Measurements from ENCODE around the gene SORCS2.

The SORCS2 gene

DNA sequence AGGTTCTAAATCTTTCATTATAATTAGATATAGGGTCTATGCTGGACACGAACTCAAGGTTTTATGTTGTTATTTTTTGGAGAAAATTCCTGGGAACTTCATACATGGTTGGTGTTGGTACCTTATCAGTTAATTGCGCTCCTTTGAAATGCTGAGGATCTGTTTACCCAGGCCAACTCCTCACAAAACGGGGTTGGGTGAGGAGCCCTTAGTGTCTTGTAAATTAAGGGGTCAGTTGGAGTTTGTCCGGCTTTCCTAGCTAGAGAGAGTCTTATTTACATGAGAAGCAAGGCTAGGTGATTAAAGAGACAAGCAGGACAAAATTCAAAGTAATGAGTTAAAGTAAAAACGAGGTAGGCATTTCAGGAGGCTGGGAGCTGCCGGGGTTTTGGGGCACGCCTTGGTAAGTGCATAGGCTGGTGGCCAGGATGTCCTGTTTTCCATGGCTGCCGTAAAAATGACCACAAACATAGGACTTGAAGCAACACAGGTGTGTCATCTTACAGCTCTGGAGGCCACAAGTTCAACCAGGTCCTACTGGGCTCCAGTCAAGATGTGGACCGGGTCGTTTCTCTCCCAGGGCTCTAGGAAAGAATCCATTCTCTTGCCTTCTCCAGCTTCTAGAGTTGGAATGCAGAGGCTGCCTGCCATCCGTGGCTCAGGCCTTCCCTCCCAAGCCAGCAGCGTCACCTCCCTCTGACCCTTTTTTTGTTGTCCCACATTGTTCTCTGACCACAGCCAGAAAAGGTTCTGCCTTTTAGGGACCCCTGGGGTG is 222.6 kb downstream of the SORCS2 start:
- no peak overlapping the region for H3K4me3 ChIP-seq
- DNase-seq (ENCODE audit: low spot score): peak; percentile 33
- TF ChIP-seq, protein P1, sequence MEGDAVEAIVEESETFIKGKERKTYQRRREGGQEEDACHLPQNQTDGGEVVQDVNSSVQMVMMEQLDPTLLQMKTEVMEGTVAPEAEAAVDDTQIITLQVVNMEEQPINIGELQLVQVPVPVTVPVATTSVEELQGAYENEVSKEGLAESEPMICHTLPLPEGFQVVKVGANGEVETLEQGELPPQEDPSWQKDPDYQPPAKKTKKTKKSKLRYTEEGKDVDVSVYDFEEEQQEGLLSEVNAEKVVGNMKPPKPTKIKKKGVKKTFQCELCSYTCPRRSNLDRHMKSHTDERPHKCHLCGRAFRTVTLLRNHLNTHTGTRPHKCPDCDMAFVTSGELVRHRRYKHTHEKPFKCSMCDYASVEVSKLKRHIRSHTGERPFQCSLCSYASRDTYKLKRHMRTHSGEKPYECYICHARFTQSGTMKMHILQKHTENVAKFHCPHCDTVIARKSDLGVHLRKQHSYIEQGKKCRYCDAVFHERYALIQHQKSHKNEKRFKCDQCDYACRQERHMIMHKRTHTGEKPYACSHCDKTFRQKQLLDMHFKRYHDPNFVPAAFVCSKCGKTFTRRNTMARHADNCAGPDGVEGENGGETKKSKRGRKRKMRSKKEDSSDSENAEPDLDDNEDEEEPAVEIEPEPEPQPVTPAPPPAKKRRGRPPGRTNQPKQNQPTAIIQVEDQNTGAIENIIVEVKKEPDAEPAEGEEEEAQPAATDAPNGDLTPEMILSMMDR (IDR thresholded peaks at IDR 0.05): no peak
- H3K27ac ChIP-seq: no peak overlapping the region

DNA sequence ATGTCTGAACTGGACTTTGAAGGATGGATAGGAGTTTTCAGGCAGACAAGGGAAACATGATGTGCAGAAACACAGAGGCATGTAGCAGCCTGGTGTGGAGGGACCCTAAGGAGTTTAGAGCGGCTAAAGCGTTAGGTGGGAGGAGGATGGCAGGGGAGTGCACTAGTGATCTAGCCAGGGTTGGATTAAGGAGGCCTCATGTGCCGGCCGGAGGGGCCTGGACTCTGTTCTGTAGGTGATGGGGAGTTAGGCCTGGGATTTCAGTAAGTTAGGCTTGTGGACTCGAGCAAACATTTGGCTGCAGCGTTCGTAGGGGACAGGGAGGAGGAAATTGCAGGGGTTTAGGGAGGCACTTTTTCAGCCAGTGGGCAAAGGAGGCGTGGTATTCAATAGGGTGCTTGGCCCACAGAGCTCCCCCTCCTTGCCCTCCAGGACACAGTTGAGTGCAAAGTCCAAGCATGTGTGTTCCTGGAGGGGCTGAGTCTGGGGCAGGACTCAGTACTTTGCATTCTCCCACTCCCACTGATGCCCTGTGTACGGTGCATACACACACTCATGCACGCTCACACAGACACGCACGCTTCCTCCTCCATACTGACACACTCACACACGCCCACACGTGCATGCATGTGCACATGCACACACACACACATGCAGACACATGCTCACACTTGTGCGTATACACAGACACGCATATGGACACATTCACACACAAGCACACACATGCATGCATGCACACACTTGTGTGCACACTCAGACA is 223.8 kb downstream of the SORCS2 start:
- Histone ChIP-seq H3K4me3 (no peak overlapping the region), H3K27ac (no peak overlapping the region)
- peak; percentile 41 for DNase-seq (ENCODE audit: low spot score)
- TF ChIP-seq, protein P1 (IDR thresholded peaks at IDR 0.05): no peak

DNA sequence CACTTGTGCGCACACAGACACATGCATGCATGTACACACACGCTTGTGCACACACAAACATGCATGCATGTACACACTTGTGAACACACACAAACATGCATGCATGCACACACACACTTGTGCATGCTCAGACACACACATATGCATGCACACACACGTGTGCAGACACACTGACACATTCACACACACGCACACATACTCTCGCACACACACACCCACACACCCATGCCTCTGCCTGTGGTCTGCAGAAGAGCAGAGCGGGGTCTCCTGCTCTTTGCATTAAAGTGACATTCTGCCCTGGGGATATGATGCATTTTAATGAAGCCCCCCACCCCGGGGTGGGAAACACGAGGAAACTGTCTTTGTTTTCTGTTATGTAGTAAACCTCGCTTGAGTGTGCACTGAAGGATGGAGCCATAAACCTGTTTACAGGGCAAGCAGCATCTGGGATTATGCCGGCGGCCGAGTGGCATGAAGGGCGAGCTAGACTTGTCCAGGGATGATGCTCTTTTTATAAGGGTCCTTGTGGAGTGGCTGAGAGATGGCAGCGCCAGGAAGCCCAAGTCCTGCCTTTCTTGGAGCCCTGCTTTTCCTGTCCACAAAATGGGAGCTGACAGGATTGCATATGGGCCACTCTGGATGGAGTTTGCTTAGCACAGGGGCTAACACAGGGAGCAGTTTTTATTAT is 224.6 kb downstream of the SORCS2 start:
- no peak overlapping the region for H3K27ac ChIP-seq
- TF ChIP-seq, protein P1 (IDR thresholded peaks at IDR 0.05): no peak
- no peak overlapping the region for H3K4me3 ChIP-seq
- peak; percentile 38 for DNase-seq (ENCODE audit: low spot score)

DNA sequence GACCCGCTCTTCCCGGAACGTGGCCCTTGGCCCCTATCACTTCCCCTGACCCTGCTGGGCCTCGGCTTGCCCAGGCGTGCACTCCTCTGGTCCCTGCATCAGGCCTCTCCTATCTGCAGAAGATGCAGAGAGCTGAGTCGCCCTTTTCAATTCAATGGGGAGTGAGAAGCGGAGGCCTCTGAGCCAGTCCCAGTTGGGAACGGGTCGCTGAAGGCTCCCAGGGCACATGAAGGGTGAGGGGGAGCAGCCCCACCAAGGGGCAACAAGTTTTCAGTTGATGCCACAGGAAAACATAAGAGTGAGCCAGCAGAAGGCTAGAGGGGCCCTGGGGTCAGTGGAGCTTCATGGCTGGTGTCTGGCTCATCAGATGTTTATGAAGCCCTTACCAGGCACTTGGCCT is 225.3 kb downstream of the SORCS2 start:
- DNase-seq (ENCODE audit: low spot score): peak; percentile 59
- Histone ChIP-seq H3K27ac (no peak overlapping the region), H3K4me3 (no peak overlapping the region)
- TF ChIP-seq, protein P1 (IDR thresholded peaks at IDR 0.05): no peak

DNA sequence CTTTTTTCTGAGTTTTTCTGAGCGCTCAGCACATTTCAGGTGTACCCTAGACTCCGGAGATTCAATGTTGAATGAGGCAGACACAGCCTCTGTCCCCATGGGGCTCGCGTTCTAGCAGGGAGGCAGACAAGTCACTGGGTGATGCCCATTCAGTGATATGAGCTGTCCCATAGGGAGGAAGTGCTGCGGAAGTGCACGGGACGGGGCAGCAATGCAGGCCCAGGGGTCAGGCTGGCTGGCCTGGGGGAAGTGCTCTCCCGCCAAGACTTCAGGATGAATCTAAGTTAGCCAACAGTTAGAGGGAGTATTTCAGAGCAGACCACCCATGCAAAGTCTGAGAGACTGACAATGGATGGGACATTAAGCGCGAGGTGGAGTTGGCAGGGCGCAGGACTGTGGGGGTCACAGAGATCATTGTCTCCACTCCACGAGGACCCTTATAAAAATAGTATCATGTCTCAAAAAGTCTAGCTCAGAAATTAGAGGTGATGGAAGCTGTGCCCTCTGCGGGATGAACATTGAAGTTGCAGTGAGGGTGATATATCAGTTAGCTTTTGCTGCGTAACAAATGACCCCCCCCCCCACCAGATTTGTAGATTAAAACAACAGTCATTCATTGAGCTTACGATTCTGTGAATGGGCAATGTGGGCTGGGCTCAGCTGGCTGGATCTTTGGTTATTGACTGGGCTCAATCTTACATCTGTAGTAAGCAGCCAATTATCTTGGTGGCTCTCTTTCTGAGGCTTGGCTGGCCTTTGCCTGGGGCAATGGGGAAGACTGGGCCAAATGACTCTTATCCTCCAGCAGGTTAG is 226.0 kb downstream of the SORCS2 start:
- H3K27ac ChIP-seq: no peak overlapping the region
- peak; percentile 36 for DNase-seq (ENCODE audit: low spot score)
- H3K4me3 ChIP-seq: no peak overlapping the region
- TF ChIP-seq, protein P1 (IDR thresholded peaks at IDR 0.05): no peak

DNA sequence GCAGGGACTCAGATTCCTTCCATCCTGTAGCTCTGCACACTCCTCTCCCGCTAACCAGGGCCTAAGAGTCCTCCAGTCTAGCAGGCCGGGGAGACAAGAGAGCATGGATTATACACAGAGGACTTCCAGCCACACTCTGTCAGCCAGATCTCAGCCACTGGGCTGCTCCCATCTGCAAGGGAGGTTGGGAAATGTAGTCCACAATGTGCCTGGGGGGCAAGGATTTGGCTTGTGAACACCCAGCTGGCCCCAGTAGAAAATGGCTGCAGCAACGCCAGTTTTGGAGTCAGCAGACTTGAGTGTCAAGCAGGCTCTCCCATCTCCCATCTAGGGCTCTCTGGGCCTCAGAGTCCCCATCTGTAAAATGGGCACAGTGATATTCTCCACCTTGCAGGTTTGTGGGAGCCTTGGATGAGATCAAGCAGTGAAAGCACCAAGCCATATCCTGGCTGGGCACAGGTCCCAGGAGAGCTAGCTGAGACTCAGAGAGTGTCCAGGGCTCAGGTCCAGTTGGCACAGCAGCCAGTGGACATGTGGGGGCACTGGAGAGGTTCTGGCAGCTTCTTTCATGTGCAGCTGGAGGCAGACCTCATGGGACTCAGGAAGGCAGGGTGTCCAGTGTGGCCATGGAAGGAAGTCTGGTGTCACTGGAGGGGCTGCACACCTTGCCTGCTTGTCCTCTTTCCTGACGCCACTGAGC is 227.8 kb downstream of the SORCS2 start:
- peak; percentile 46 for DNase-seq (ENCODE audit: low spot score)
- TF ChIP-seq, protein P1 (IDR thresholded peaks at IDR 0.05): no peak
- Histone ChIP-seq H3K27ac (no peak overlapping the region), H3K4me3 (no peak overlapping the region)
